ENCODE results near the gene MRPL4. TPM values are rescaled to one million over a fixed set of nuclear protein-coding genes. Genes with fewer than 3 reads are reported as not detected.

The MRPL4 gene
- total RNA-seq, 1 experiment from 2014 or later = 99.3 TPM

DNA sequence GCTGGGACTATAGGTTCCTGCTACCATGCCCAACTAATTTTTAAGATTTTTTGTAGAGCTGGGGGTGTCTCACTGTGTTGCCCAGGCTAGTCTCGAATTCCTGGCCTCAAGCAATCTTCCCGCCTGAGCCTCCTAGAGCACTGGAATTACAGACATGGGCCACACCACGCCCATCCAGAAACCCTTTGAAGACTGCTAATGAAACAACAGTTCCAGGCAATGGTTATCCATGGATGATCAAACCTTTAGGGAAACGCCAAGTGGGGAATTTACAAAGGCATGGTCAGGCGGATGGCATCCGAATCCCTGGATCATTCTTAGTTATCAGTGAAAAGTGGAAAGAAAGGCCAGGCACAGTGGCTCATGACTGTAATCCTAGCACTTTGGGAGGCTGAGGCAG lies 40.3 kb upstream of the MRPL4 start:
- no peak overlapping the region for H2BK120ac ChIP-seq (ENCODE audit: low read depth, low read length, poor library complexity, severe bottlenecking)
- H4K5ac ChIP-seq (ENCODE audit: insufficient read length, low read depth, low read length) = no peak overlapping the region
- H3K36me3 Mint-ChIP-seq (ENCODE audit: insufficient read depth in 1 of 3, low read depth in 3 of 3) = no peaks in the 10 kb centered on the region
- H3K79me2 ChIP-seq (ENCODE audit: insufficient read depth, low read length) = no peaks in the 10 kb centered on the region
- no peak overlapping the region for H3K9ac ChIP-seq (ENCODE audit: extremely low read depth, insufficient read length, low read length)
- H3K27ac Mint-ChIP-seq = no peak overlapping the region
- H4K20me1 ChIP-seq (ENCODE audit: control insufficient read depth, insufficient read depth, insufficient read length) = no peaks in the 10 kb centered on the region
- H2AFZ ChIP-seq (ENCODE audit: low read length) = no peak overlapping the region
- H3K4ac ChIP-seq (ENCODE audit: low read depth, low read length) = no peak overlapping the region
- H3K27ac ChIP-seq (ENCODE audit: insufficient read length, low read depth, low read length) = no peak overlapping the region
- H3K56ac ChIP-seq (ENCODE audit: insufficient read length, low read depth, low read length) = no peak overlapping the region
- H3K23ac ChIP-seq (ENCODE audit: insufficient read length, low read depth, low read length) = no peak overlapping the region
- H2AK5ac ChIP-seq (ENCODE audit: insufficient read length, low read length) = no peak overlapping the region
- H2BK15ac ChIP-seq (ENCODE audit: low read depth, low read length) = no peak overlapping the region
- H3K4me2 ChIP-seq (ENCODE audit: insufficient read depth, insufficient read length, low read length) = no peak overlapping the region
- H3K4me3 Mint-ChIP-seq = no peak overlapping the region
- no peak overlapping the region for H2BK12ac ChIP-seq (ENCODE audit: insufficient read length, low read depth, low read length)
- H3K23me2 ChIP-seq (ENCODE audit: insufficient read length, low read depth, low read length, poor library complexity, severe bottlenecking) = no peaks in the 10 kb centered on the region
- no peak overlapping the region for H4K8ac ChIP-seq (replicated peaks; ENCODE audit: insufficient read length, low read depth, low read length)
- no peaks in the 10 kb centered on the region for H3K9me3 ChIP-seq (ENCODE audit: control insufficient read depth, low read depth, low read length)
- H2BK5ac ChIP-seq (ENCODE audit: insufficient read length, low read length) = no peak overlapping the region
- peaks cover 2% of the 10 kb centered on the region; the same call in 1 of the 2 replicates for H3K27me3 Mint-ChIP-seq (ENCODE audit: low read depth)
- H3K79me1 ChIP-seq (ENCODE audit: insufficient read depth, low read depth, low read length, poor library complexity, severe bottlenecking) = no peaks in the 10 kb centered on the region
- TF ChIP-seq, protein P1, sequence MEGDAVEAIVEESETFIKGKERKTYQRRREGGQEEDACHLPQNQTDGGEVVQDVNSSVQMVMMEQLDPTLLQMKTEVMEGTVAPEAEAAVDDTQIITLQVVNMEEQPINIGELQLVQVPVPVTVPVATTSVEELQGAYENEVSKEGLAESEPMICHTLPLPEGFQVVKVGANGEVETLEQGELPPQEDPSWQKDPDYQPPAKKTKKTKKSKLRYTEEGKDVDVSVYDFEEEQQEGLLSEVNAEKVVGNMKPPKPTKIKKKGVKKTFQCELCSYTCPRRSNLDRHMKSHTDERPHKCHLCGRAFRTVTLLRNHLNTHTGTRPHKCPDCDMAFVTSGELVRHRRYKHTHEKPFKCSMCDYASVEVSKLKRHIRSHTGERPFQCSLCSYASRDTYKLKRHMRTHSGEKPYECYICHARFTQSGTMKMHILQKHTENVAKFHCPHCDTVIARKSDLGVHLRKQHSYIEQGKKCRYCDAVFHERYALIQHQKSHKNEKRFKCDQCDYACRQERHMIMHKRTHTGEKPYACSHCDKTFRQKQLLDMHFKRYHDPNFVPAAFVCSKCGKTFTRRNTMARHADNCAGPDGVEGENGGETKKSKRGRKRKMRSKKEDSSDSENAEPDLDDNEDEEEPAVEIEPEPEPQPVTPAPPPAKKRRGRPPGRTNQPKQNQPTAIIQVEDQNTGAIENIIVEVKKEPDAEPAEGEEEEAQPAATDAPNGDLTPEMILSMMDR (conservative IDR thresholded peaks at IDR 0.05) = no peak
- no peak overlapping the region for H3K14ac ChIP-seq (ENCODE audit: insufficient read depth, low read length)
- no CpG with 5 or more reads among the region's 6 CpGs for WGBS (ENCODE audit: extremely low coverage, insufficient read length, low lambda C conversion rate)
- H4K91ac ChIP-seq (ENCODE audit: insufficient read length, low read depth, low read length) = no peak overlapping the region
- H3T11ph ChIP-seq (ENCODE audit: low read length) = no peak overlapping the region
- no peak for DNase-seq
- no peak overlapping the region for H2BK20ac ChIP-seq (ENCODE audit: low read depth, low read length, poor library complexity, severe bottlenecking)
- H3K18ac ChIP-seq (ENCODE audit: insufficient read length, low read depth, low read length) = no peak overlapping the region
- H3K9me3 Mint-ChIP-seq = peaks cover 3 to 8% of the 10 kb centered on the region in 2 experiments; a peak in 2 of 5 replicates
- H3K27me3 ChIP-seq (ENCODE audit: insufficient read depth, low read length) = no peaks in the 10 kb centered on the region
- peaks cover 0 to 7% of the 10 kb centered on the region in 2 experiments; a peak in 2 of 4 replicates for H3K4me1 Mint-ChIP-seq
- no peaks in the 10 kb centered on the region for H3K4me1 ChIP-seq (ENCODE audit: insufficient read depth, low read length)

All from H9 (cell line).